ENCODE measurements around the gene MLX. TPM values are rescaled to one million over a fixed set of nuclear protein-coding genes. Genes with fewer than 3 reads are reported as not detected.

Gene MLX, protein sequence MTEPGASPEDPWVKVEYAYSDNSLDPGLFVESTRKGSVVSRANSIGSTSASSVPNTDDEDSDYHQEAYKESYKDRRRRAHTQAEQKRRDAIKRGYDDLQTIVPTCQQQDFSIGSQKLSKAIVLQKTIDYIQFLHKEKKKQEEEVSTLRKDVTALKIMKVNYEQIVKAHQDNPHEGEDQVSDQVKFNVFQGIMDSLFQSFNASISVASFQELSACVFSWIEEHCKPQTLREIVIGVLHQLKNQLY
- 50.6 TPM for total RNA-seq
- long read RNA-seq, transcript MLX-203 (8 exons, 2,428 nt), result major isoform, 71 of 137 reads
- long read RNA-seq, transcript MLX-202 (7 exons, 2,334 nt), result minor isoform, 25 of 137 reads
- long read RNA-seq, transcript MLX-201 (8 exons, 2,586 nt), result minor isoform, 11 of 137 reads
- long read RNA-seq, partial matches to known transcripts, result 4 of 137 reads
- long read RNA-seq, other reads (novel, unspliced or antisense), result 26 of 137 reads

DNA sequence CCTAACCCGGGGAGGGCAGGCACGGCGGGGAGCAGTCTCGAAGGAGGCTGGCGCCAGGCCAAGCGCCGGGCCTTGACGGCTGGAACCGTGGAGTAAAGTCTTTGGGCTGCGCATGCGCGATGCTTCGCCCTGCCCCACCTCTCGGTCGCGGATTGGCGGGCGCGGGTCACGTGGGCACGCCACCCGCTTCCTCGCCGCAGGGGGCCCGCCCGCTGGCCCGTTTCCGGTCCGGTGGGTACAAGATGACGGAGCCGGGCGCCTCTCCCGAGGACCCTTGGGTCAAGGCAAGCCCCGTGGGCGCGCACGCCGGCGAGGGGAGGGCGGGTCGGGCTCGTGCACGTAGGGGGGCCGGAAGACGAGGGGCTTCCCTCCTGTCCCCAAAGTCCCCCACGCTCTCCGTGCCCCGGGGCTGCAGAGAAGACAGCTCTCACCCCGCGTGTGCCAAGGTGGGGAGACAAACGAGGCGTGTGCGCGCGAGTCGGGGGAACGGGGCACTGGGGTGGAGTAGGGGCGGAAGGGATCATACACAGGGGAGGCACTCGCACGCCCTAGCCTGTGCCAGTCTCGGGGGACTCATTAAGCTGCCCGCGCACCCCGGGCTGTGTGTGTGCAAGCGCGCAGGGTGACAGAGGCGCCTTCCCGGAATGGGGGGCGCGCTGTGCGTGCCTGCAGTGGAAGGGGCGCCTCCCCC, at the start of gene MLX:
Gene MLX, plus strand, starts transcription at position 218 of the 691 bp plus-strand sequence. Its CDS starts 25 bp downstream, at position 243.
- peak; percentile 99 for DNase-seq (ENCODE audit: low spot score)

- DNase-seq (ENCODE audit: low spot score), result no peak
Observed at GRCh38 chr17:42517516-42517915, 49.4 kb upstream of the MLX start.

- DNase-seq (ENCODE audit: low spot score), result no peak
Observed at GRCh38 chr17:42518046-42518754, 48.7 kb upstream of the MLX start.

DNA sequence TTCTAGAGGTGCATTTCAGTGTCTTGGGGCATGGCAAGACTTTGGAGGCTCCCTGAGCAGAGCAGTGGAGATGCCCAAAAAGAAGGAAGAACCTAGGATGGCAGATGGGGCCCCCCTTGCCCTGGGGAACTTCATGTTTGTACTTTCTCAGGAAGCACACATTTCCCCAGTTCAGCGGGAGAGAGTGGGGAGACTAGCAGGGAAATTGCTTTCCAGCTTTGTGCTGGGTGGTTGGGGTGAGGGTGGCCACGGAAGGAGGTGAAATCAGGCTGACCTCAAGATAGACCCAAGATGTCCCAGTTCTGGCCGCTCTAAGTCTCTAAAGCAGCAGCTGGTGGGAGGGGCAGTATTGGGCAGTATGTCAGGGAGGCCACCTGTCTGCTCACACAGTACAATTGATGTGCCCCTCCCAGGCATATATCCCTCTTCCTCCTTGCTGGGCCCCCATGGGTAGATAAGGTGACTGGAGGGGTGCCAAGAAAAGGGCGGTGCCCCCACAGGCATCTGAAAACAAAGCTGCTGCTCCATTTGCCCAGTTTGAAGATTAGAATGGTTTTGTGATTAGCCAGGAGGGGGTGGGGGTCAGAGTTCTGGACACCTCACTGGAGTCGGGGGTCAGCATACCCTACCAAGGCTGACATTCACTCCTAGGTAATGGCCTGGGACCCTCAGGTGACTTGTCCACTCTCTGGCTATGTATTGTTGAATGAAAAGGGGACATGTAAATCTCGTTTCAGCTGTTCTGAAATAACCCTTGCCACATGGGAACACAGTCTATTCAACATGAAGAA, 48.0 kb upstream of the MLX start:
- DNase-seq (ENCODE audit: low spot score), result no peak

- no peak for DNase-seq (ENCODE audit: low spot score)
Observed at GRCh38 chr17:42519546-42520491, 47.1 kb upstream of the MLX start.

DNA sequence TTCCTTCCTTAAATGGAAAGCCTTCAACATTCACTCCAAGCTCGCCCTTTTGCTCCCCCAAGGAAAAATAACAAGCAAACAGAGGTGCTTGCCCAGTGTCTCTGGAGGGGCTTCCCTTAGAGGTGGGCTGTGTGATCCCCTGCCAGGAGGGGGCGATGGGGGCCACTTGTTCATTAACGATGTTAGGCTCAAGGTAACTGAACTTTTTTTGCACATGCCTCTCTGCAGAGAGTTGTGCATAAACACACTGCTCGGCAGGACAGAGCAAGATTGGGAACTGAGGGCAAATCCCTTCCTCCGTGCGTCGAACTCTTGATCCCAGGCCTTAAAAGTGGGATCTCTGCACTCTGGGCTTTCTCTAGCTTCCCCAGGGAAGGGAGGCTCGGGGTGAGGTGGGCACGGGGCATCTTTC, 46.4 kb upstream of the MLX start:
- DNase-seq (ENCODE audit: low spot score), result no peak

DNA sequence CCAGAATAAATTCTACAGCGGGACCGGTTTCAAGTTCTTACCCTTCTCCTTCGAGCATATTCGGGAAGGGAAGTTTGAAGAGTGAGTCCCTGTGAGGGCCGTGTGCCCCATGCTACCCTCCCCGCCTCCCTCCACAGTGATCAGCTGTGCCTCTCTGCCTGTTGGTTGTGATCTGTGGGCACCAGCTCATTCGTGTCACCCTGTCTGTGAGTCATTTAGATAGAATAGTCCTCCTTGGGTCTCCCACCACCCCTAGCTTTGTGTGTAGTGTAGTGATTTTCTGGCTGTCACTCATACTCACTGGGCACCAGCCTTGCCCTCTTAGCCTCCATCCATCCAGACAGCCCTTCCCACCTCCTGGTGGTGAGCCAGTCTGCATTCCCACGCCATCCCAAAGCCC, 45.9 kb upstream of the MLX start:
- no peak for DNase-seq (ENCODE audit: low spot score)

DNA sequence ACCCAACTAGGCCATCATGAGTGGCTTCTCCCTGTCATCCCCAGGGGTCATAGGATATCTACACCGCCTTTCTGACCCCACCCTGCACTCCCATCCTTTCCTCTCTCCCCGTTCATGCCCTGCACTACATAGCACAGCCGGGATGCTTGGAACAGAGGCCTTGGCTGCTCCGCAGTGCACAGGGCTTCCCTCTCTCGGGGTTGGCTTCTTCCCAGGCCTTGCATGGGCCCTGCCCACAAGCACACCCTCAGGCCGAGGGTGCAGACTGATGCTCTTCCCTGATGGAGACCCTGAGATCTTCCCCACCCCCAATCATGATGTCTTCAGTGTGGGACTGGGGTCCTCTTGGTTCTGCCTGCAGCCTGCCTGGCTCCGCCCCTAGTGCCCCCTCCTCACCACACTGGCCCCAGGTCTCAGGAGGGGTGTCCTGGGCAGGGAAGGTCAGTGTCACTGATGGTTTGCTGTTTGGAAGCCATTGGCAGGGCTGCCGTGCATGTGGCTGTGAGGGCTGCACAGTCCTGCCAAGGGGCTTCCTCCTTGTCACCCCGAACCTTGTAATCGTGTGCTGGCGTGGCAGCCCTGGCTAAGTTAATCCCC, 45.1 kb upstream of the MLX start:
- DNase-seq (ENCODE audit: low spot score), result no peak

- DNase-seq (ENCODE audit: low spot score), result no peak
Observed at GRCh38 chr17:42522263-42522790, 44.6 kb upstream of the MLX start.

GRCh38 chr17:42522798-42523278, 44.1 kb upstream of the MLX start:
- no peak for DNase-seq (ENCODE audit: low spot score)

DNA sequence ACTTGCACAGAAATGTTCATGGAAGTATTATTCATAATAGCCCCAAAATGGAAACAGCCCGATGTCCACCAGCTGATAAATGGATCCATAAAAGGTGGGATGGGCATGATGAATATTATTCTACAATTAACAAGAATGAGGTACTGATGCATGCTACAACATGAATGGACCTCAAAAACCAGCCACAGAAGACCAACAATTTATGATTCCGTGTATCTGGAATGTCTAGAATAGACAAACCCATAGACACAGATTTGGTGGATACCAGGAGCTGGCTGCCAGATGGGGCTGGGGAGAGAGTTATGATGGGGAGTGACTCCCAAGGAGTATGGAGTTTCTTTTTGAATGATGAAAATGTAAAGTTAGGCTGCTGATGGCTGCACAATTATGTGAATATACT, 41.7 kb upstream of the MLX start:
- no peak for DNase-seq (ENCODE audit: low spot score)

GRCh38 chr17:42526031-42526444, 40.9 kb upstream of the MLX start:
- DNase-seq (ENCODE audit: low spot score), result no peak

- DNase-seq (ENCODE audit: low spot score), result no peak
Observed at GRCh38 chr17:42527932-42528331, 39.0 kb upstream of the MLX start.

- DNase-seq (ENCODE audit: low spot score), result no peak
Observed at GRCh38 chr17:42529061-42529460, 37.8 kb upstream of the MLX start.

- DNase-seq (ENCODE audit: low spot score), result no peak
Observed at GRCh38 chr17:42530952-42531454, 35.9 kb upstream of the MLX start.

DNA sequence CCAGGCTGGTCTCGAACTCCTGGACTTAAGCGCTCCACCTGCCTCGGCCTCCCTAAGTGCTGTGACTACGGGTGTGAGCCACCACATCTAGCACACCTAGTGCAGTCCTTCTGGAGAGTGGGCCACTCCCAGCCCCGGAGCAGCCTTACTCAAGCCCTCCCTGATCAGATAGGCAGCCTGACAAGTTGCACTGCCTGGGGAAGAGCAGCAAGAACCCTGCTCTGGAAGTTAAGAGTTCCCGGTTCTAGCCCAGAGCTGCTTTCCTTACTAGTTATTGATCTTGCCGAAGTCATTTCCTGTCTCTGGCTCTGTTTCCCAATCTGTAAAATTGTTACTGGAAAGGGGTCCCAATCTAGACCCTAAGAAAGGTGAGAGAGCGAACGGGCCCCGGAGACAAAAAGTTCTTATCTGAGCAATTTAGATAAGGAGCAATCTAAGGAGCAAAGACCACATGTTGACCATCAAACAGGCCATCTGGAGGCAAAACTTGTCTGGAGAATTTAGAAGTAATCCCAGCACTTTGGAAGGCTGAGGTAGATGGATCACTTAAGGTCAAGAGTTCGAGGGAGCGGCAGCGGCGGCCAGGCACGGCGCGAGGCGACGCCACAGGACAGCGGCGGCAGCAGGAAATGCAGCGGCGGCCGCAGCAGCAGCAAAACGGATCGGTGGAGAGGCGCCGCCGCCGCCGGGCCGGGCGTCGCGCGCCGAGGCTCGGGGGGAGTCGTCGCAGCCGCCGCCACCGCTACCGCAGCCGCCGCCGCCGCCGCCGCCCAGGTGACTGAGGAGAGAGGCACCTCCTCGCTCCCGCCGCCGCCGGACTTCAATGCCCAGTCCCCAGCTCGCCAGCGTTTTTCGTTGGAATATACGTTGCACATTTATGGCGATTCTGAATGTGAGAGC, 35.2 kb upstream of the MLX start:
- DNase-seq (ENCODE audit: low spot score), result no peak

GRCh38 chr17:42535155-42536047, 31.5 kb upstream of the MLX start:
- no peak for DNase-seq (ENCODE audit: low spot score)

Data from mesenteric fat pad (tissue), 1 donor.